IPS DF 4.7 (cell line): ENCODE results near the gene RTL3.
"Not testable (repeated sequence)": the region's sequence is repeated elsewhere in the genome, so short reads cannot be mapped to it uniquely, and the experiment has no call there.

ENCODE experiments used
- DNase-seq: peaks from one replicate; pipeline ENCODE4 v3.0.0-alpha.2; 2013; ENCODE audit warnings: low spot score; ENCODE audit errors: extremely low read depth

Gene RTL3, protein sequence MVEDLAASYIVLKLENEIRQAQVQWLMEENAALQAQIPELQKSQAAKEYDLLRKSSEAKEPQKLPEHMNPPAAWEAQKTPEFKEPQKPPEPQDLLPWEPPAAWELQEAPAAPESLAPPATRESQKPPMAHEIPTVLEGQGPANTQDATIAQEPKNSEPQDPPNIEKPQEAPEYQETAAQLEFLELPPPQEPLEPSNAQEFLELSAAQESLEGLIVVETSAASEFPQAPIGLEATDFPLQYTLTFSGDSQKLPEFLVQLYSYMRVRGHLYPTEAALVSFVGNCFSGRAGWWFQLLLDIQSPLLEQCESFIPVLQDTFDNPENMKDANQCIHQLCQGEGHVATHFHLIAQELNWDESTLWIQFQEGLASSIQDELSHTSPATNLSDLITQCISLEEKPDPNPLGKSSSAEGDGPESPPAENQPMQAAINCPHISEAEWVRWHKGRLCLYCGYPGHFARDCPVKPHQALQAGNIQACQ

DNA sequence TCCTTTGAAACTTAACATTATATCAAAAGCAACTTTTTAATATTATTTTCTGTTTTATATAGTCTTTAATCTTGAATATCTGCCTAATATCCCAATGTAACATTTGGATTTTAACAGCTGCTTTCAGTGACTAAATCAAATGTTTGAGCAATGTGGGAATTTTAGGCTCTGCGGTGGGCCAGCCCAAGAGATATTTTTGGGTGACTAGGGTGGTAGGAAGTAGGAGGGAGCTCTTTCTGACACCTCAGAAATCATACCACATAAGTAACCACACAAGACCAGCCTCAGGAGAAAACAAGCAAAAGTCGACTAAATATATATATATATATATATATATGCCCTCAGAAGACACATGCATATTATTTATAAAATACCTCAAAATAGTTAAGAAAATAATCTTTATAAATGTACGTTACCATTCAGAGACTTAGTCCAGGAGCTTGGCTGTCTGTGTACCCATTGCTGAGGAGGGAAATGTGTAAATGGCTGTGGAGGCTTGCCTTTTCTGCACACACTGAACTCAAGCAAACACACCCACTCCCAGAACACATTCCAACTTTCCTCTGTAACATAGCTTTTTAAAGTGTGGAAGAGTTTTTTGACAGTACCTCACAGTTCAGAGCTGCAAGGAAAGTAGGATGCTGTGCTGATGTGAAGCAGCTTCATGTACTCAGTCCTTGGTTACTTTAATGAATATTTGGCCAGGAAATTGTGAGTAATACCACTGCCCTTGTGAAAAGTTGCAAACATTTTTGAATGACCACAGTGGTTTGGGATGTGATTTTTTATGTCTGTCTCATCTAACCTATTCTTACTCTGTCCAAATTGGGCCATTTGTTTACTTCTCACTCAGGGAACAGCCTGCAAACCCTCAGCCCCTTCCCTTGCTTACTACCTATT lies at the start of gene RTL3:
Gene RTL3 (minus strand): TSS at position 484 of the 900 bp plus-strand sequence. CDS start 908 bp downstream, outside the sequence.
- no peak for DNase-seq

DNA sequence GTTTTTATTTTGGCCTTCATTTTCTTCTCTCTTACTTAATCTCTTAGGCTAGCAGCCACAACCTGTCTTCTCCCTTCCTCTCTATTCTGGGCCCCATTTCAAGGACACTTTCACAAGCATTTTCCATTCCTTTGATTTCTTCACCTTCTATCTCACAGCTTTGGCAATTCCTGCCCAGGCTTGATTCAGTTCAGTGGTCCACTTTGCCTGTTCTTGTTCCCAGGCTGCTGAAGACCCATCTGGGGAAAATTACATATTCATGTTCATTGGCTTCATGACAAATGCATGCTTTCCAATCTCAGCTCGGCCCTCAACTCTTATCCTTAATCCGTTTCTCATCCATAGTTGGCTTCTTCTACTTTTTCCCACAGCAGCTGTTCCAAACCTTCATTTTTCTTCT lies 49.7 kb upstream of the RTL3 start:
- no peak for DNase-seq

DNA sequence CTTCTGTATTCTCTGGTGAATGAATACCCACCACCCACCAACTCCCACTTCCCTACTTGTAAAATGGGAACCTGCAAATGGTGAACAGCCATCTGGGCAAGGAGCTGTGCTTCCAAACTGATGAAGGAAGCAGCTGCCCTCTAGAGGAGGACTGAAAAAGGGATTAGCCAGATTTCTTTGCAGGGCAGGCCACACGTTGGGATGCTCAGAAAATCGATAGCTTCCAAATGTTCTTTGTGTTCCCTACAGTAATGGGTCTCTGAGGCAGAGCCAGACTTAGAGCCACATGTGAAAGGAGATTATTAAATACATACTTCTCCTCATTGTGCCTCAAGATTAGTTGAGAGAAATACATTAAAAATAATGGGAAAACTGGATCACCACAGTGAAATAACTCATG lies 49.1 kb upstream of the RTL3 start:
- DNase-seq, result peak; percentile 1

DNA sequence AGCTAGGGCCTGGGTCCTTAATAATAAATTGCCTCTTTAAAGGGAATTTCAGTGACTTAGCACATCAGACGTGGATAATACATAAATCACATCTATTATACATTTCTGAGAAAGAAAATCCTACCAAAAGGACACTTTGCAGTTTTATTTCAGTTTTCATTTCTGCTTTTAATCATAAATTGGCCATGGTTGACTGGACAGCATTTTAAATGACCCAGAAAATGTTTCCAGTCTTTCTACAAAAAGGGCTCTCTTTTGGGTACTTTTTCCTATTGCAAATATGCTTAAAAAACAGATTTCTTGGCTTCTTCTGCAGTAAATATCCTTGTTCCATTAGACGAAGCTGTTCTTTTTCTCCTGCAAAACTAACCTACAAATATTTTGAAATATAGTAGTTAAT lies 46.9 kb upstream of the RTL3 start:
- DNase-seq, result no peak

DNA sequence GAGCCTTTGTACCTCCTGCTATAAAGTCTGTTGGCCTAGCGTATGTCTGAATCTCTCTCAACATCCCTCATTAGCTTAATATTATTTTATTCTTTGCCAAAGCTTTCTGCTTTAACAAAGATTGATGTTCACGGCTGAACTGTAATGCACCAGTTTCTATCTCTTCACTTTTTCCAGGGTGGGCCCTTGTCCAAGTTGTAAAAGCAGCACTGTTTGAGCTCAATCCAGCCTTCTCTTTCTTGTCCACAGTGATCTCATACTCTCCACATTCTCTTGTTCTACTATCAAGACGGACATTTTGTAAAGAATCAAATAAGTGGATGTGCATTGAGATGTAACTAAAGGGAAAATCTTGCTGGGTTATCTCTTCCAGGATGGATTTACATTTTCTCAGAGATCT lies 34.4 kb upstream of the RTL3 start:
- DNase-seq, result no peak

DNA sequence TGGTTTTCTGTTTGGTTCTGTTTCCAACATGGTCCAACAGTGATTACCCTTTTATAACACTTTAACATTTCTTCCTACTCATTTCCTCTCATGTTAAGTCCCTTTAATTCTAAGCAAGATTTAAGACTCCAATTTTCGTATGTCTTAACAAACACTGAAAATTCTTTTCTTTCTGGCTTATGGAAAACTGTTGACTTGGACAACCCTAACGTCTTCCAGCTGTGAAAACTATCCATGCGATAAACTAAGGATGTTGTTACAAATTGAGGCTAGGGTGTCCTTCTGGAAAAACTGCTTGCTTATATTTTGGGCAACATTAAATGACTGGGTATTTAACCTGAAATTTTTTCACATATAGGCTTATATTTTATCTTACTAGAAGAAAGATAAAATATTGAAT lies 33.9 kb upstream of the RTL3 start:
- no peak for DNase-seq

DNA sequence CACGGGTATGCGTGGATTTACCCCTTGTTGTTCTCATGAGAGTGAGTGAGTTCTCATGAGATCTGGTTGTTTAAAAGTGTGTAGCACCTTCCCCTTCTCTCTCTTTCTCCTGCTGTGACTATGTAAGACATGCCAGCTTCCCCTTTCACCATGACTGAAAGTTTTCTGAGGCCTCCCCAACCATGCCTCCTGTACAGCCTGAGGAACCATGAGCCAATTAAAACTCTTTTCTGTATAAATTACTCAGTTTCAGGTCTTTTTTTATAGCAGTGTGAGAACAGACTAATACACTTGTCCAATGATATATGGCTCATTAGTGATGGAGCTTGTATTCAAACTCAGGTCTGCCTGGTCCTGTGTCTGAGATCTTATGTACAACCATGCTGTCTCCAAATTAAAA lies 28.5 kb upstream of the RTL3 start:
- DNase-seq, result no peak

DNA sequence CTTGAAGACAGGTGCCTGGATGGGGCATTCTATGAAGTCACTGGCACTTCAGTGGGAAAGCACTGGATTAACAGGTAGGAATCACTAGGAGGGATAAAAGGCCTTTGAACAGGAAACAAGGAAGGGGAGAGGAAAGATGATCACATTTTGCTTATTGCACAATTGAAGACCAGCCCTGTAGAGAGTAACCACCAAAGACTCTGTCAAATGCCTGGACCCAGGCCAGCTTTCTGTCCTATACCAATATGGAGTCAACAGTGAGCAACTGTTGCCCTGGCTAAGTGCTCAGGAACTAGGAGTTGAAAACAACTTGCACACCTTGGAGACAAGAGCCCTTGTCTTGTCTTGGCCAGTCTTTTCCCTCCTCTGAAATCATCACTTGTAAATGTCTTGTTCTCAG lies 14.1 kb upstream of the RTL3 start:
- no peak for DNase-seq

DNA sequence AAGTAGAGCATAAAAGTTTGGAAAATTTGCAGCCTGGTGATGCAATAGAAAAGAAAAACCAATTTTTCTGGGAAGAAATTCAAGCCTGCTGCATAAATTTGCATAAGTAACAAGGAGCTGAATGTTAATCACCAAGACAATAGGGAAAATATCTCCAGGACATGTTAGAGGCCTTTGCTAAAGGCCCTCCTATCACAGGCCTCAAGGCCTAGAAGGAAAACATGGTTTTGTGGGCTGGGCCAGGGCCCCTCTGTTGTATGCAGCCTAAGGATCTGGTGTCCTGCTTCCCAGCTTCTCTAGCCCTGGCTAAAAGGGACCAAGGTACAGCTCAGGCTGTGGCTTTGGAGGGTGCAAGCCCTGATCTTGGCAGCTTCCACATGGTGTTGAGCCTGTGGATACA lies 6.2 kb upstream of the RTL3 start:
- DNase-seq, result no peak

DNA sequence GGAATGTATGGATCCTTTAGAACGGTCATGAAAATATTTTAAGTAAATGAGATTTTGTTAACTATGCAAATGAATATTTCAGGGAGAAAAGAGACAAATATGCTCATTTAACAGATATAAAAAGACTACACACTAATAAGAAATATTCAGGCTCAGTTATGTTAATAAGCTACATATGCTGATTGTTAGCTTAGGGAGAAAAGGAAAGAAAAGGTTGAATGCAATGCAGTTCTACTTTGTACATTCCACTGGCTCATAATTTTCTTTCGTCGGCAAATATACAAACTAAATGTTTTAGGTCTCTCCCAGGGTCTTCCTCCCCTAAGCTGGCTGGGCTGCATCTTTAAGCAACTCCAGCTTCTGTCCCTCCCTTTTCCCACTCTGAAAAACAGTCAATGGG lies 2.7 kb upstream of the RTL3 start:
- no peak for DNase-seq

DNA sequence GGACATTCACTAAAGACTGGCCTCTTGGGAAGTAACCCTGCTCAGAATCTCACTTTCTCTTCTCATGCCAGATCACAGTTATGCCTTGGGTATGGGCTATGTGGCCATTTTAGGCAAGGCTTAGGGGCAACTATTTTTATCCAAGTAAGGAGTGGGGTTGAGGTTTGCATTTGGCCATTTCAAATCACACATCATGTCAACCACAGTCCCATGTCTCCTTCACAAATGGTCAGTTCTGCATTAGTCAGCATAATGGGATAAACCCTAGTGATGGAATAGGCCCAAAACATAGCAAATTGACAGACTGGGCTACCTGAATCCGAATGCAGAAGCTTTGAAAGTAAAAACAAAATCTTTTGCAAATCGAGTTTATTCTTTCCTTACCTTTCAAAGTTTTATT lies 827 bp upstream of the RTL3 start:
- no peak for DNase-seq

DNA sequence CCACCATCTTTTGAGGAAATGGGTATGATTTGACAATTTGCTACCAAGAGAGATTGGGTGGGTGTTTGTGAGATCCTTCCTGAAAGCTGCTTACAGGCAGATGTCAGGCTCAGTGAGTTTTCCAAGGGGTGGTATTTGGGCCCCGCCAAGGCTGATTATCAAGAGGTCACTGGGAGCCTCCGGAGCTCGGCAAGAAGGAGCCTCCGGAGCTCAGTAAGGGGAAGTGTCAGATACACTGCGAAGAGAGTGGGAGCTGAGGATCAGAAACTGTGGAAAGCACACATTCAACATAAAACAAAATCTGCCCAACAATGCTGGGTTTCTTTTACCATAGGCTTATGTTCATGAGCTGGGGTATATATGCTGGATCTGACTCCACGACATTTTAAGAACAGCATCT lies 714 bp downstream of the RTL3 start:
- DNase-seq, result no peak

DNA sequence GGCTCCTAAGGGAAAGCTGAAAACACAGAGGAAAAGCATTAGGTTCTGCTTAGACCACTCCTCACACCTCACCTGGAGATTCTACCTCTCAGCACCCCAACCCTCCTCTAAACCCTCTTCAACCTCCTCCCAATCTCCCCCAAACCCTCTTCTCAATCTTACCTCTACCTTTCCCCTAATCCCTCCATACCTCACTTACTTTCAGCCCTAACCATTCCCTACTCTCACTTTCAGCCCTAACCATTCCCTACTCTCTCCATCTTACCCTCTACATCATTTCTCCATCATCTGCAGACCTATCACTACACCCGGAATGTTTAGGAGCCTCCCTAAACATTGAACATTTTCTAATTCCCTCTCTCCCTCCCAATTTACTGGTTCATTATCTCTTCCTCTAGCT lies 3.5 kb downstream of the RTL3 start:
- DNase-seq, result no peak

DNA sequence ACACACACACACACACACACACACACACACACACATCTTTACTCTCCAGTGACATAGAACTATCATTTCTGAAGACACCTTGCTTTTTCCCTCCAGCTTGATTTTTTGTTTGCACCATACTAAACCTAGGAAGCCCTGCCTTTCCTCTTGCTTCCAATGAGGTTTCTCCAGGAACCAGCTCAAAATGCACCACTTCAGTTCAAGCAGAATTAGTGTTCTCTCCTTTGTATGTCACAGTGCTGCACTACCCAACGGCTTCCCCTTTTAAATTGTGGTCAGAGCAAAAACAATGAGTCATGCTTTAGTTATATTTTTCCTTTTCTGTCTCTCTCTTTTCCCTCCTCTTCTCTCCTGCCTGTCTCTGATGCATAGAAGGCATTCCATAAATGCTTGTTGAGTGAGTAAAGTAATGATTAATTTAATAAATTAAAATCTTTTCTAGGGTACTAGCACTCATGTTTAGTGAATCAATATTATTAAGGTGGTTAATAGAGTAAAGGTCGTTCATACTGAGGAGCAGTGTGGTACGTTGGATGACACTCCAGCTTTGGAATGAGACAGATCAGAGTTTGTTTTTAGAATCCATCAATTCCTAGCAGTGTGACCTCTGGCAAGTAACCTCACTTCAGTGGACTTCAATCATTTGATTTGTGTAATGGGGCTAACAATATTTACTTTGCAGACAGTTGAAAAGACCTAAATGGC lies 5.9 kb downstream of the RTL3 start:
- no peak for DNase-seq

DNA sequence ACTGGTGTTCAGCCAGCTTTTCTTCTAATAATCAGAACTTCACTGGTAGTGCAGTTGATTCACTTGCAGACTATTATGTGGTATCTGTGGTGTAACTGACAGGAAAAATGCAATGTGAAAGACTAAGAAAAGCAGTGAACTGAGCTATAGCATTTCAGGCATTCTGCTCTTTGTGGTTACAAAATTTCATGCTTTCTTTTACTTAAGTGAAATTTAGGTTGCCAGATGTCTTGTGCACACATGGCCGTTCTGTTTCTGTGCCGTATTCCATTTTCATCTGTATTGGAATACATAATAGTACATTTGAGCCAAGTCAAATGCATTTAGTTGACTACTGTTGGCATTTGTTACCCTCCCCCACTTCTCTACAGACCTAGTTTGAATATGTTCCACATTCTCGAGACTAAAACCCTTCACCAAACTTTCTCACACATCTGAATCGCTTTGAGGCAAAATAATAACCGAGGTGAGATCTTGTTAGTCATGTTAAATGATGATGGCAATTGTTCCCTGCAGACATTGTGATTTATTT lies 8.2 kb downstream of the RTL3 start:
- no peak for DNase-seq

DNA sequence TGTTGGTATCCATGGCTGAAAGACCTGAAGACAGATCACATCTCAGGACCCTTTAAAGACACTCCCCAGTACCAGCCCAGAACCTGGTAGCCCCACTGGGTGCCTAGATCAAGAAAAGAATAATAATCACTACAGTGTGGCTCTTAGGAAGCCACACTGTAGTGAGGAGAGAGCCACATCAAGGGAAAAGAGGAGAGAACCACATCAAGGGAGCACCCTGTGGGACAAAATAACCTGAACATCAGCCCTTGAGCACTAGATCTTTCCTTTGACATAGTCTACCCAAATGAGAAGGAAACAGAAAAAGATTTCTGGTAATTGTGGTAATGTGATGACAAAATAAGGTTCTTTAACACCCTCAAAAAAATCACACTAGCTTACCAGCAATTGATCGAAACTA lies 15.3 kb downstream of the RTL3 start:
- DNase-seq, result no peak

DNA sequence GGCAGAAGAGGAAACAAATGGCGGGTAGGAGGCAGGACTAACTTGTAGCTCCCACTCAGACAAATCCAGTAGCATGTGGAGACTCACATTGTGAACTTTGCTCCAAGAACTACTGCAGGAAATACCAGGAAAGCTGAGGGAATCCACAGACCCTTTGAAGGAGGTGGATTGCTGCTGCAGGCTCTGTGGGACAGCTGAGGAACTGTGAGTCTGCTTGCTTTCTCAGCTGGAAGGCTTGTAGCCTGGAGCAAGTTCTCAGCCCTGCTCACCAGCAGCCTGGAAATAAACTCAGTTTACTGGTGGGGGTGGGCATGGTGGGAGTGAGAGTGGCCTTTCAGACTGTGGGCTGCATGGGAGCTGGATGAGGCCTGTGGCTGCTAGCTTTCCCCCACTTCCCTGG lies 16.0 kb downstream of the RTL3 start:
- DNase-seq, result no peak

DNA sequence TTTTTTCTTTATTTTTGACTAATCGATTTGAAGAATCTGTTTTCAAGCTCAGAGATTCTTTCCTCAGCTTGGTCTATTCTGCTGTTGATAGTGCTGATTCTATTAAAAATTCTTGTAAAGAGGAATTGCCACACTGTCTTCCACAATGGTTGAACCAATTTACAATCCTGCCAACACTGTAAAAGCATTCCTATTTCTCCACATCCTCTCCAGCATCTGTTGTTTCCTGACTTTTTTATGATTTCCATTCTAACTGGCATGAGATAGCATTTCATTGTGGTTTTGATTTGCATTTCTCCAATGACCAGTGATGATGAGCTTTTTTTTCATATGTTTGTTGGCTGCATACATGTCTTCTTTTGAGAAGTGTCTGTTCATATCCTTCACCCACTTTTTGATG lies 23.0 kb downstream of the RTL3 start:
- DNase-seq, result not testable (repeated sequence)

DNA sequence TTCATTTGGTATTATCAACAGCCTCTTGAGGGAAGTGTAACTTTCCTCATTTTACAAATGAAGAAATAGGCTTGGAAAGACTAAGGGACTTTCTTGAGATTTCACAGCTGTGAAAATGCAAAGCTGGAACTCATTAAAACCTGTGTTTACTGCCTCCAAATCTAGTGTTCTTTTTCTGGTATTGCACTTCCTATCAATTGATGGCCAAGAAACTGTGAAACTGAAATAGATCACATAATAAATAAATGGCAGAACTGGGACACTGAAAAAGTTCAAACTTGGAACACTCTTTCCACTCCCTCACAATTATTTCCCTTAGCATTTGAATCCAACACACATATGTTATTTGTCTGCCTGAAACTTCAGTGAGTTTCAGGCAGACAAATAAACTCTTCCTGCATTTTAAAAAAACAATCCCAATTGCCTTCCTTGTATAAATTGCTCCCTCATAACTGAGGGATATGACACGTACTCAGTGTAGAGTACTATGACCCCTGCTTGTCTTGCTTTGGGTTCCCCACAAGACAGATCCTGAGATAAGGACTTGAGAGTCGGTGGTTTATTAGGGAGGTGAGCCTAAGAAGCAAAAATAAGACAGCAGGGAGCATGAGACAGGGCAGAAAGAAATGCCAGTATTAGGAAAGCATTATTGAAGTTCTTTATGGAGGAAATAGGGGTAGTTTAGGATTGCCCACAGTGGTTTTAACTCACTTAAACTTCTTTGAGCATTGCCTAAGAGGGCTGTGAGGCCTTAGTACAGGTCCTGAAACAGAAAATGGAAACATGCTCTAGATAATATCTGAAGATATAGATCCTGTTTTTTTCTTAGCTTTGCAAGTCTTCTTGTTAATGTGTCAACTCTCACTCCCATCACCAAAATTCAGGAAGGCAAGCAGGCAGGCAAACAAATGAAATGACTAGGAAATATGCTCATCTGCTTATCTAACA lies 33.9 kb downstream of the RTL3 start:
- no peak for DNase-seq

DNA sequence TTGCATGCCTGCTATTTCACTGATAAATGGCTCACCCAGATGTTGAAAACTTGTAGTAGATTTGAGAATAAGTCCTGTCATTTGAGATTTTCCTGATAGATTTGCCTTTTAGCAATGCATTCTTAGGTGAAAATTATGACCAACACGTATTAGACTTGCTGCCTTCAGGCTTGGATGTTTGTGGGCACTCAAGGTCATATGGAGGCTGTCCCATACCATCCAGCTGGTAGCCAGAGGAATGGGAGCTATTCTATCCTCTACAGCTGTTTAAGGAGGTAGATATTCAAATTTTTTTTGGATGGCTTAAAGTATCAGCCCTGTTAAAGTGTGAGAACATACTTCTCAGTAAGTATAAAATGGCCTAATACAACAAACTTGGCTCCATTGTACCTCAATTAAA lies 34.7 kb downstream of the RTL3 start:
- DNase-seq, result no peak
